Body of pancreas (tissue), 4 donors: Measurements from ENCODE around the gene GRAMD4.

Experiments used
- POLR2A ChIP-seq, 3 donors: fragments of 450-650 bp; IDR thresholded peaks; one replicate each; pipeline ENCODE4 v1.6.1; 2016; ENCODE audit warnings: antibody characterized with exemption in 3 of 3, mild to moderate bottlenecking in 2 of 3
- TF ChIP-seq, protein P1 (sequence below), 7 experiments: fragments of 450-650 bp in 4 of 7; fragments of 200-600 bp in 3 of 7; sonication (generic) in 3 of 7; IDR thresholded peaks; one replicate each; pipeline ENCODE4 v1.5.1; 2016 to 2019; ENCODE audit warnings: antibody characterized with exemption in 7 of 7

DNA sequence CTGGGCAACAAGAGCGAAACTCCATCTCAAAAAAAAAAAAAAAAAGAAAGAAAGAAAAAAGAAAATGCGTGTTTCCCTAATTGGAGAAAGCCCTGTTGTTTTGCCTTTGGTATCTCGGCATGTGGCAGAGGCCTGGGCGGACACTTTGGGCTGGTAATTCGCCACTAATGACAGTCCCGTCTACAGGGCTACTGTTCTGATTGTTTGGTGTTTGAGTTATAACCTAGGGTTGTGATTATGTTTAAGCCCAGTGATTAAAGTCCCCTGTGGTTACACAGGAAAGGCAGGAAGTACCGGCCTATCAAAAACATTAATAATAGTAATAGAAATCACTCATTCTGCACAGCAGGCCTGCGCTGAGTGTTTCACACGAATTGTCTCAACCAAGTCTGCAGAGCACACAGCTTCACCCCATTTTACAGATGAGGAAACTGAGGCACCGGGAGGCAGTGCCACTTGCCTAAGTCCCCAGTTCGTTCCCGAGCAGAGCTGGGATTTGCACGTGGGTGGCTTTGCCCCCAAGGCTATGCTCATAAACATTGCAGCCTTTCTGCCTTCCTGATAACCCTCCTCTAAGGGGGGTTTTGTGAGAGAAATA lies 39.1 kb upstream of the GRAMD4 start:
- TF ChIP-seq, protein P1, sequence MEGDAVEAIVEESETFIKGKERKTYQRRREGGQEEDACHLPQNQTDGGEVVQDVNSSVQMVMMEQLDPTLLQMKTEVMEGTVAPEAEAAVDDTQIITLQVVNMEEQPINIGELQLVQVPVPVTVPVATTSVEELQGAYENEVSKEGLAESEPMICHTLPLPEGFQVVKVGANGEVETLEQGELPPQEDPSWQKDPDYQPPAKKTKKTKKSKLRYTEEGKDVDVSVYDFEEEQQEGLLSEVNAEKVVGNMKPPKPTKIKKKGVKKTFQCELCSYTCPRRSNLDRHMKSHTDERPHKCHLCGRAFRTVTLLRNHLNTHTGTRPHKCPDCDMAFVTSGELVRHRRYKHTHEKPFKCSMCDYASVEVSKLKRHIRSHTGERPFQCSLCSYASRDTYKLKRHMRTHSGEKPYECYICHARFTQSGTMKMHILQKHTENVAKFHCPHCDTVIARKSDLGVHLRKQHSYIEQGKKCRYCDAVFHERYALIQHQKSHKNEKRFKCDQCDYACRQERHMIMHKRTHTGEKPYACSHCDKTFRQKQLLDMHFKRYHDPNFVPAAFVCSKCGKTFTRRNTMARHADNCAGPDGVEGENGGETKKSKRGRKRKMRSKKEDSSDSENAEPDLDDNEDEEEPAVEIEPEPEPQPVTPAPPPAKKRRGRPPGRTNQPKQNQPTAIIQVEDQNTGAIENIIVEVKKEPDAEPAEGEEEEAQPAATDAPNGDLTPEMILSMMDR (IDR thresholded peaks at IDR 0.05), result no peak
- TF ChIP-seq POLR2A (IDR thresholded peaks at IDR 0.05), result no peak
